Stomach (tissue), 4 donors: ENCODE results near the gene NFIL3.

Experiments used
- POLR2AphosphoS5 ChIP-seq, 3 donors: sonication (generic); formaldehyde crosslinking; IDR thresholded peaks; one replicate each; pipeline ENCODE4 v1.6.1; 2016; ENCODE audit warnings: antibody characterized with exemption in 3 of 3
- TF ChIP-seq, protein P1 (sequence below), 7 experiments: fragments of 450-650 bp in 4 of 7; fragments of 200-600 bp in 3 of 7; sonication (generic) in 3 of 7; IDR thresholded peaks; one replicate each; pipeline ENCODE4 v1.5.1; 2016 to 2019; ENCODE audit warnings: antibody characterized with exemption in 7 of 7, control low read depth in 2 of 7, mild to moderate bottlenecking in 1 of 7

DNA sequence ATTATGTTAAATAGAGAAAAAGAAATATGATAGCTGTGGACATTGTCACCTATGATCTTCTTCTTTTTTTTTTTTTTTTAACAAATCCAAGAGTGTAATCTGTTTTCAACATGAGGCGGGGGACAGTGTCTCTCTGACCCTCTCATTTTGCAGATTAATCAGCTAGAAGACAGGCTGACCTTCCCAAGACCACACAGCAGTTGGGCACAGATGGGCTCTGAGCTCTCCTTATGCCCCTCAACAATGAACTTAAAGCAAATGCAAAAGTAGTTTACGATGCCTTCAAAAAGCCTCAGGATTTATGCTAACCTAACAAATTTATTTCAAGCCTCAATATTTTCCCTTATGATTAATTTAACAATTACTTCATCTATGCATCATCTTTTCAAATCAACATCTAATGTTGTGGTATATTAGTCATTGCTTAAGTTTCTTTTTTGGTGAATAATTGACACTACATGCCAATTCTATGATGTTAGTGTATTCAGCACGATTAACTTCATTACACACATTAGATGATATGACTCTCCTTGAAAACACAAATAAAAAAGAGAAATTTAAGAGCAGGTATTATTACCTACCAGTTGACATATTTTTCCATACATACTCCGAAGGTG lies 7.4 kb downstream of the NFIL3 start:
- TF ChIP-seq, protein P1, sequence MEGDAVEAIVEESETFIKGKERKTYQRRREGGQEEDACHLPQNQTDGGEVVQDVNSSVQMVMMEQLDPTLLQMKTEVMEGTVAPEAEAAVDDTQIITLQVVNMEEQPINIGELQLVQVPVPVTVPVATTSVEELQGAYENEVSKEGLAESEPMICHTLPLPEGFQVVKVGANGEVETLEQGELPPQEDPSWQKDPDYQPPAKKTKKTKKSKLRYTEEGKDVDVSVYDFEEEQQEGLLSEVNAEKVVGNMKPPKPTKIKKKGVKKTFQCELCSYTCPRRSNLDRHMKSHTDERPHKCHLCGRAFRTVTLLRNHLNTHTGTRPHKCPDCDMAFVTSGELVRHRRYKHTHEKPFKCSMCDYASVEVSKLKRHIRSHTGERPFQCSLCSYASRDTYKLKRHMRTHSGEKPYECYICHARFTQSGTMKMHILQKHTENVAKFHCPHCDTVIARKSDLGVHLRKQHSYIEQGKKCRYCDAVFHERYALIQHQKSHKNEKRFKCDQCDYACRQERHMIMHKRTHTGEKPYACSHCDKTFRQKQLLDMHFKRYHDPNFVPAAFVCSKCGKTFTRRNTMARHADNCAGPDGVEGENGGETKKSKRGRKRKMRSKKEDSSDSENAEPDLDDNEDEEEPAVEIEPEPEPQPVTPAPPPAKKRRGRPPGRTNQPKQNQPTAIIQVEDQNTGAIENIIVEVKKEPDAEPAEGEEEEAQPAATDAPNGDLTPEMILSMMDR (IDR thresholded peaks at IDR 0.05), result no peak
- TF ChIP-seq POLR2AphosphoS5 (IDR thresholded peaks at IDR 0.05), result no peak
